Muscle layer of duodenum (tissue), 2 donors: Measurements from ENCODE around the gene RGS6.

Source experiments
- H3K27ac ChIP-seq: one replicate; pipeline ENCODE4 v1.7.0; 2013; ENCODE audit warnings: mild to moderate bottlenecking, low read length
- H3K27me3 ChIP-seq: one replicate; pipeline ENCODE4 v1.7.0; 2013; ENCODE audit warnings: low read depth, mild to moderate bottlenecking, control low read depth, low read length
- H3K36me3 ChIP-seq, 2 donors: one replicate each; pipeline ENCODE4 v1.7.0; 2013; ENCODE audit warnings: low read length in 2 of 2, control low read depth in 1 of 2, mild to moderate bottlenecking in 1 of 2; ENCODE audit not compliant: insufficient read depth in 2 of 2, control insufficient read depth in 1 of 2
- H3K4me1 ChIP-seq, 2 donors: one replicate each; pipeline ENCODE4 v1.7.0; 2013; ENCODE audit warnings: low read length in 2 of 2, mild to moderate bottlenecking in 2 of 2, control low read depth in 1 of 2, moderate library complexity in 1 of 2; ENCODE audit not compliant: insufficient read depth in 2 of 2, control insufficient read depth in 1 of 2
- H3K4me3 ChIP-seq, 2 donors: one replicate each; pipeline ENCODE4 v1.7.0; 2013; ENCODE audit warnings: low read length in 2 of 2, low read depth in 1 of 2, mild to moderate bottlenecking in 1 of 2
- H3K9me3 ChIP-seq, 2 donors: one replicate each; pipeline ENCODE4 v1.7.0; 2013; ENCODE audit warnings: low read length in 2 of 2, control low read depth in 1 of 2, mild to moderate bottlenecking in 1 of 2; ENCODE audit not compliant: control insufficient read depth in 1 of 2
- donor health status: healthy.

The RGS6 gene

GRCh38 chr14:72552236-72552635 is 620.0 kb downstream of the RGS6 start:
- H3K36me3 ChIP-seq = no peaks in the 10 kb centered on the region
- H3K4me3 ChIP-seq = no peak overlapping the region
- H3K27me3 ChIP-seq = no peaks in the 10 kb centered on the region
- H3K9me3 ChIP-seq = no peaks in the 10 kb centered on the region
- no peaks in the 10 kb centered on the region for H3K4me1 ChIP-seq
- no peak overlapping the region for H3K27ac ChIP-seq

GRCh38 chr14:72553161-72553560 is 620.9 kb downstream of the RGS6 start:
- no peaks in the 10 kb centered on the region for H3K9me3 ChIP-seq
- no peaks in the 10 kb centered on the region for H3K36me3 ChIP-seq
- H3K4me3 ChIP-seq = no peak overlapping the region
- no peak overlapping the region for H3K27ac ChIP-seq
- no peaks in the 10 kb centered on the region for H3K27me3 ChIP-seq
- no peaks in the 10 kb centered on the region for H3K4me1 ChIP-seq

GRCh38 chr14:72553656-72554055 is 621.4 kb downstream of the RGS6 start:
- no peaks in the 10 kb centered on the region for H3K9me3 ChIP-seq
- H3K27ac ChIP-seq = no peak overlapping the region
- H3K27me3 ChIP-seq = no peaks in the 10 kb centered on the region

GRCh38 chr14:72554401-72554800 is 622.2 kb downstream of the RGS6 start:
- no peak overlapping the region for H3K4me3 ChIP-seq
- H3K27me3 ChIP-seq = no peaks in the 10 kb centered on the region
- no peaks in the 10 kb centered on the region for H3K4me1 ChIP-seq
- H3K9me3 ChIP-seq = no peaks in the 10 kb centered on the region
- H3K36me3 ChIP-seq = no peaks in the 10 kb centered on the region
- no peak overlapping the region for H3K27ac ChIP-seq

More at GRCh38 chr14:72553656-72554055, 621.4 kb downstream of the RGS6 start:
- no peaks in the 10 kb centered on the region for H3K4me1 ChIP-seq
- no peaks in the 10 kb centered on the region for H3K36me3 ChIP-seq
- H3K4me3 ChIP-seq = no peak overlapping the region

GRCh38 chr14:72554994-72555608 is 622.9 kb downstream of the RGS6 start:
- no peaks in the 10 kb centered on the region for H3K27me3 ChIP-seq
- H3K4me3 ChIP-seq = no peak overlapping the region
- H3K4me1 ChIP-seq = no peaks in the 10 kb centered on the region
- H3K36me3 ChIP-seq = no peaks in the 10 kb centered on the region
- no peak overlapping the region for H3K27ac ChIP-seq
- H3K9me3 ChIP-seq = no peaks in the 10 kb centered on the region

- Histone ChIP-seq H3K4me1 (no peaks in the 10 kb centered on the region), H3K36me3 (no peaks in the 10 kb centered on the region), H3K27me3 (no peaks in the 10 kb centered on the region), H3K27ac (no peak overlapping the region), H3K4me3 (no peak overlapping the region), H3K9me3 (no peaks in the 10 kb centered on the region)
Observed at GRCh38 chr14:72555609-72556000, 623.4 kb downstream of the RGS6 start.

- no peaks in the 10 kb centered on the region for H3K4me1 ChIP-seq
- no peak overlapping the region for H3K4me3 ChIP-seq
- H3K36me3 ChIP-seq = no peaks in the 10 kb centered on the region
- no peaks in the 10 kb centered on the region for H3K27me3 ChIP-seq
- no peaks in the 10 kb centered on the region for H3K9me3 ChIP-seq
- no peak overlapping the region for H3K27ac ChIP-seq
Observed at GRCh38 chr14:72557671-72558070, 625.4 kb downstream of the RGS6 start.

GRCh38 chr14:72558721-72559120 is 626.5 kb downstream of the RGS6 start:
- Histone ChIP-seq H3K36me3 (no peaks in the 10 kb centered on the region), H3K4me1 (no peaks in the 10 kb centered on the region), H3K27ac (no peak overlapping the region), H3K27me3 (no peaks in the 10 kb centered on the region), H3K9me3 (no peaks in the 10 kb centered on the region), H3K4me3 (no peak overlapping the region)

GRCh38 chr14:72559202-72559601 is 627.0 kb downstream of the RGS6 start:
- H3K27me3 ChIP-seq = no peaks in the 10 kb centered on the region
- no peaks in the 10 kb centered on the region for H3K36me3 ChIP-seq
- H3K4me3 ChIP-seq = no peak overlapping the region
- no peaks in the 10 kb centered on the region for H3K9me3 ChIP-seq
- no peaks in the 10 kb centered on the region for H3K4me1 ChIP-seq
- no peak overlapping the region for H3K27ac ChIP-seq

- no peaks in the 10 kb centered on the region for H3K36me3 ChIP-seq
- no peaks in the 10 kb centered on the region for H3K9me3 ChIP-seq
- no peak overlapping the region for H3K4me3 ChIP-seq
- H3K27ac ChIP-seq = no peak overlapping the region
- no peaks in the 10 kb centered on the region for H3K27me3 ChIP-seq
- no peaks in the 10 kb centered on the region for H3K4me1 ChIP-seq
Observed at GRCh38 chr14:72559669-72560255, 627.5 kb downstream of the RGS6 start.

GRCh38 chr14:72560331-72560730 is 628.1 kb downstream of the RGS6 start:
- Histone ChIP-seq H3K4me3 (no peak overlapping the region), H3K36me3 (no peaks in the 10 kb centered on the region), H3K27ac (no peak overlapping the region)

GRCh38 chr14:72560889-72561493 is 628.8 kb downstream of the RGS6 start:
- H3K36me3 ChIP-seq = no peaks in the 10 kb centered on the region
- H3K27me3 ChIP-seq = no peaks in the 10 kb centered on the region
- no peak overlapping the region for H3K27ac ChIP-seq
- no peak overlapping the region for H3K4me3 ChIP-seq
- H3K9me3 ChIP-seq = no peaks in the 10 kb centered on the region
- H3K4me1 ChIP-seq = no peaks in the 10 kb centered on the region

More at GRCh38 chr14:72560331-72560730, 628.1 kb downstream of the RGS6 start:
- Histone ChIP-seq H3K27me3 (no peaks in the 10 kb centered on the region), H3K9me3 (no peaks in the 10 kb centered on the region), H3K4me1 (no peaks in the 10 kb centered on the region)
